Ishikawa (cell line): Measurements from ENCODE around the gene CADM2.

Experiments
- CEBPB ChIP-seq: IDR thresholded peaks from 2 replicates; pipeline ENCODE4 v1.6.1; 2012
- CREB1 ChIP-seq: IDR thresholded peaks from 2 replicates; pipeline ENCODE4 v1.6.1; 2012; ENCODE audit warnings: low read depth
- EGR1 ChIP-seq: IDR thresholded peaks from 2 replicates; pipeline ENCODE4 v1.6.1; 2012
- EP300 ChIP-seq: IDR thresholded peaks from 2 replicates; pipeline ENCODE4 v1.6.1; 2012; ENCODE audit warnings: borderline replicate concordance
- FOXM1 ChIP-seq: IDR thresholded peaks from 2 replicates; pipeline ENCODE4 v1.6.1; 2012; ENCODE audit warnings: low read depth, borderline replicate concordance
- MAX ChIP-seq: IDR thresholded peaks from 2 replicates; pipeline ENCODE4 v1.6.1; 2012
- NFIC ChIP-seq: IDR thresholded peaks from 2 replicates; pipeline ENCODE4 v1.6.1; 2012
- RAD21 ChIP-seq: IDR thresholded peaks from 2 replicates; pipeline ENCODE4 v1.6.1; 2012; ENCODE audit warnings: low read depth
- REST ChIP-seq: IDR thresholded peaks from 2 replicates; pipeline ENCODE4 v1.6.1; 2012; ENCODE audit warnings: low read depth, mild to moderate bottlenecking
- TAF1 ChIP-seq: IDR thresholded peaks from 2 replicates; pipeline ENCODE4 v1.6.1; 2012; ENCODE audit warnings: low read depth, mild to moderate bottlenecking
- TCF12 ChIP-seq: IDR thresholded peaks from 2 replicates; pipeline ENCODE4 v1.6.1; 2012; ENCODE audit warnings: low read depth
- TEAD4 ChIP-seq: IDR thresholded peaks from 2 replicates; pipeline ENCODE4 v1.6.1; 2012
- USF1 ChIP-seq: IDR thresholded peaks from 2 replicates; pipeline ENCODE4 v1.6.1; 2012
- YY1 ChIP-seq: IDR thresholded peaks from 2 replicates; pipeline ENCODE4 v1.6.1; 2012; ENCODE audit warnings: low read depth
- ZBTB7A ChIP-seq: IDR thresholded peaks from 2 replicates; pipeline ENCODE4 v1.6.1; 2012; ENCODE audit warnings: low read depth

CADM2 gene

GRCh38 chr3:85330071-85330470 lies 371.3 kb downstream of the CADM2 start:
- TF ChIP-seq FOXM1 = no peak
- no peak for TF ChIP-seq TCF12
- TF ChIP-seq MAX = no peak
- TF ChIP-seq ZBTB7A = no peak

GRCh38 chr3:85337895-85338294 lies 379.1 kb downstream of the CADM2 start:
- TF ChIP-seq ZBTB7A (no peak), TAF1 (no peak), CREB1 (no peak), USF1 (no peak), MAX (no peak), YY1 (no peak), EGR1 (no peak)

- TF ChIP-seq RAD21 (peak; percentile 39), YY1 (no peak), CREB1 (no peak), CEBPB (no peak)
Measured at GRCh38 chr3:85342915-85343314, 384.1 kb downstream of the CADM2 start.

GRCh38 chr3:85355572-85355971 lies 396.8 kb downstream of the CADM2 start:
- TF ChIP-seq CEBPB (no peak), RAD21 (no peak), EGR1 (no peak), YY1 (no peak), MAX (no peak), ZBTB7A (no peak), EP300 (no peak)

- TF ChIP-seq RAD21 = peak; percentile 83
- TF ChIP-seq YY1 = no peak
- no peak for TF ChIP-seq USF1
- no peak for TF ChIP-seq TAF1
- no peak for TF ChIP-seq CREB1
- no peak for TF ChIP-seq FOXM1
Measured at GRCh38 chr3:85360742-85361387, 402.1 kb downstream of the CADM2 start.

GRCh38 chr3:85364296-85364909 lies 405.6 kb downstream of the CADM2 start:
- TF ChIP-seq ZBTB7A = no peak
- no peak for TF ChIP-seq RAD21
- TF ChIP-seq EGR1 = no peak
- no peak for TF ChIP-seq CEBPB
- TF ChIP-seq USF1 = no peak
- no peak for TF ChIP-seq MAX
- TF ChIP-seq NFIC = no peak
- no peak for TF ChIP-seq YY1
- TF ChIP-seq CREB1 = no peak
- TF ChIP-seq TAF1 = no peak
- TF ChIP-seq TCF12 = no peak
- TF ChIP-seq FOXM1 = no peak
- TF ChIP-seq REST = no peak
- TF ChIP-seq EP300 = no peak
- no peak for TF ChIP-seq TEAD4

GRCh38 chr3:85370341-85370740 lies 411.6 kb downstream of the CADM2 start:
- TF ChIP-seq EP300 (no peak), USF1 (no peak), TAF1 (no peak), RAD21 (no peak), TEAD4 (no peak), TCF12 (no peak), ZBTB7A (no peak), CEBPB (no peak), REST (no peak), CREB1 (no peak), YY1 (no peak), MAX (no peak)
